ENCODE data around the gene NALCN. TPM values are rescaled to one million over a fixed set of nuclear protein-coding genes. Genes with fewer than 3 reads are reported as not detected.

The NALCN gene
- total RNA-seq, 1 donor from 2014 or later: 7.9 TPM

DNA sequence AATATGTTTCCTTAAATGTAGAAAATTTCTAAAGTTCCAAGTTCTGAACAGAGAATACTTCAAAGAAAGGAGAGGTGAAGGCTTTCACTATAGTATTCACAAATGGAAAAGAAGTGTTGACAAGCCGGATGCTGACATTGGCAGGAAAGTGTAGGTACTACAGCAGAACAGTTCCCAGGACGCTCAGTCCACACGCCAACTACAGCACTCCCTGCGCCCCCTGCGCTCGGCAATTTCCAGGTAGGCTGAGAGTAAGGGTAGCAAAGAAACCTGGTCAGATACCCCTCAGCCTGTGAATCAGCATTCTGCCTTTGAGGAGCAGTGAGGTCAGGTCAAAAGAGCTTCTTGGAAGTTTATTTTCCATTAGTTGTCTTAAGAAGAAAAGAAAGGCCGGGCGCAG is 115.3 kb downstream of the NALCN start:
- intact Hi-C loops (cut with micrococcal nuclease): no loop called here
- DNase-seq (no peak), ATAC-seq (no peak)

GRCh38 chr13:101300531-101300930 is 115.8 kb downstream of the NALCN start:
- ATAC-seq (no peak), DNase-seq (no peak)
- intact Hi-C loops (cut with micrococcal nuclease): no loop called here

DNA sequence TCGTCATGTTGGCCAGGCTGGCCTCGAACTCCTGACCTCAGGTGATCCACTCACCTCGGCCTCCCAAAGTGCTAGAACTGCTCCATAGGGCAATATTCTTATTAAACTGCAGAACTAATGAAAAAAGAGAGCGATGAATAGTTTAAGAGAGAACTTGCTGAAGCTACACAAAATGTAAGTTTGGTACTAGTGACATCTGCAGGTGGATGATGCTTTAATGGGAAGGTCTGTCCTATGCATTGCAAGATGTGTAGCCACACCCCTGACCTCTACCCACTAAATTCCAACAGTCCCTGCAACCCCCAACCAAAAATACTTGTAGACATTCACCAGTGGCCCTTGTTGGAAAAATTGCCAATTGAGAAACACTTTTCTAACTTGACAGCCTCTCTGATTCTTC is 117.8 kb downstream of the NALCN start:
- DNase-seq (no peak), ATAC-seq (no peak)
- intact Hi-C loops (cut with micrococcal nuclease): no loop called here

- ATAC-seq (no peak), DNase-seq (no peak)
- intact Hi-C loops (cut with micrococcal nuclease): no loop called here
These were observed 118.5 kb downstream of the NALCN start for GRCh38 chr13:101297794-101298193.

- ATAC-seq (no peak), DNase-seq (no peak)
- intact Hi-C loops (cut with micrococcal nuclease): no loop called here
These were observed 123.6 kb downstream of the NALCN start for GRCh38 chr13:101292711-101293110.

- intact Hi-C loops (cut with micrococcal nuclease): no loop called here
- no peak for DNase-seq
- ATAC-seq: no peak
These were observed 124.4 kb downstream of the NALCN start for GRCh38 chr13:101291646-101292515.

DNA sequence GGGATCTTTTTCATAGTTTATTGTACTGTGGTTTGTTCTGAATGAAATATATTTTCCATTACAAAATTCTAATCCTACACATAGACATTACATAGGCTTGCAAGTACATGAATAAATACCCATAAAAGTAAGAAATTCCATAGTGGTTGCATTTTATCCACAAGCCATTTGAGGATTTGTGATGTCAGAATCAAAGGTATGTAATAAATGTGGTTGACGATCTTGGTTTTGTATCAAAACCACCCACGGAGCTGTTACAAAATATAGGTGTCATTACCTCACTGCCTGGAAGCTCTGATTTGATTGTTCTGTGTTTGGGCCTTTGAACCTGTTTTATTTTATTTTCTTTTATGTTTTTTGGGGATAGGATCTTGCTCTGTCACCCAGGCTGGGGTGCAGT is 125.1 kb downstream of the NALCN start:
- intact Hi-C loops (cut with micrococcal nuclease): no loop called here
- ATAC-seq (no peak), DNase-seq (no peak)

DNA sequence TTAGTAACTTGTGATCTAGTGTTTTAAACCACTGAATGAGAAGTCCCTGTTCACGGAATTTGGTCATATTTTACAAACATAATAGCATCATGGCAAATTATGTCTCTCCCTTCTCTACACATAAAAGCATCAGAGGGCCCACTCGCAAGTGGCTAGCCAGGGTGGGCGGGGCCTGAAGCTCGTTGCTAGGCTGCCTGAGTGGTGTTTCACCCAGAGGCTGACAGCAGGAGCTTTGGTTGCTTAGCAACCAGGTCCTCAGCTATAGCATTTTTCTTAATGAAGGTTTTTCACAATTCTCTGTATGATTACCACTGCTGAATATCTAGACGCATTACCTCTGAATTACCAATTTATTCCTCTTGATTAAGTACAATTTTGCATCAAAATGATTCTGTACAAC is 126.5 kb downstream of the NALCN start:
- intact Hi-C loops (cut with micrococcal nuclease): no loop called here
- DNase-seq: peak; percentile 30
- ATAC-seq: no peak

GRCh38 chr13:101283782-101284181 is 132.5 kb downstream of the NALCN start:
- DNase-seq (no peak), ATAC-seq (no peak)
- intact Hi-C loops (cut with micrococcal nuclease): no loop called here

- intact Hi-C loops (cut with micrococcal nuclease): no loop called here
- no peak for DNase-seq
- ATAC-seq: no peak
These were observed 143.4 kb downstream of the NALCN start for GRCh38 chr13:101272886-101273285.

DNA sequence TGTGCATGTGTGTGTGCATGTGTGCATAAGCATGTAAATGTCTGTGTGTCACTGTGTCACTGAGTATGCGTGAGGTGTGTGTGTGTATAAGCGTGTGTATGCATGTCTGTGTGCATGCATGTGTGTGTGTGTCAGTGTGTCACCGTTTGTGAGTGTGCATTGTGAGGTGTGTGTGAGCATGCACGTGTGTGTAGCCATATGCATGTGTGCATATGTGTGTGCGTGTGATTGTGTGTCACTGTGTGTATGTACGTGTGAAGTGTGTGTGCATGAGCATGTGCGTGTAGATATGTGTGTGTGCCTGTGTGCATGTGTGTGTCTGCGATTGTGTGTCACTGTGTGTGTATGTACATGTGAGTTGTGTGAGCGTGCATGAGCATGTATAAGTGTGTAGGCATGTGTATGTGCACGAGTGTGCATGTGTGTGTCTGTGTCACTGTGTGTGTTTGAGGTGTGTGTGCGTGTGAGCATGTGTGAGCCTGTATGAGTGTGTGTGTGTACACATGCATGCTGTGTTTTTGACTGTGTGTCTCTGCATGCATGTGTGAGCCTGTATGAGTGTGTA is 144.5 kb downstream of the NALCN start:
- no peak for ATAC-seq
- intact Hi-C loops (cut with micrococcal nuclease): no loop called here

GRCh38 chr13:101267656-101268055 is 148.7 kb downstream of the NALCN start:
- ATAC-seq (no peak), DNase-seq (no peak)
- intact Hi-C loops (cut with micrococcal nuclease): no loop called here

More for the DNA sequence above, 144.5 kb downstream of the NALCN start:
- DNase-seq: no peak

DNA sequence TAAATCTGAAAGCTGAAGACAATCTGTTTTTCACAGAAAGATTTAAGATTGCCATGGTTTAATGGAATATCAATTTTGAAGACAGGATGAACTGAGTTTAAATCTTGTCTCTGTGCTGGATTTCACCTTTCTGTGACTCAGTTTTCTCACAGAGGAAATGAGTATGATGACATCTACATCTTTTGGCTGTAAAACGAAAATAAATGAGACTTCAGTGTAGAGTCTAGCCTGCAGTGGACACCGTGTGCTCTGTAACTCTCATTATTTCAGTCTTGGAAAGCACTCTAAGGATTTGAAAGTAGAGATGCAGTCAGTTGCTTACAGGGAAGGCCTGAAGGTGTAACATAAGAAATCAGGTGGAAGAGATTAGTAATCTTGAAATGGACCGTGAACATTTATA is 150.4 kb downstream of the NALCN start:
- intact Hi-C loops (cut with micrococcal nuclease): no loop called here
- ATAC-seq (no peak), DNase-seq (no peak)

- DNase-seq (no peak), ATAC-seq (no peak)
- intact Hi-C loops (cut with micrococcal nuclease): no loop called here
These were observed 151.4 kb downstream of the NALCN start for GRCh38 chr13:101264931-101265330.

DNA sequence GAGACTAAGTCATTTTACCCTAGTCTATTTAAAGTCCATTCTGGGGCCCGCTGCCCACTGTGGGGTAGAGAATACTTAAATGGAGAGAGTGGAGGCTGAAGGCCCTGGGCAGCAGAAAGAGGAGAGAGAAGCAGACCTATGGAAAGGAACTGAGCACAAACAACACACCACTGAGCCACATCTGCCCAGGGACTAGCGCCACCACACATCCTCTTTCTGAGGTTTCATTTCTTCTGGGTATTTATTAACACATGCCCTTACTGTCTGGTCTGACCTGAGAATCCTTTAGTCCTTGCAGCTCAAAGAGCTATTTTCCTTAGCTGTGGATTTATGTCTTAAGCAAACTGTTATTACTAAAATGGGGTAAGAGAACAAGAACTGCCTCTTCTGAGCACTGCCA is 154.0 kb downstream of the NALCN start:
- ATAC-seq: no peak
- intact Hi-C loops (cut with micrococcal nuclease): no loop called here
- no peak for DNase-seq

DNA sequence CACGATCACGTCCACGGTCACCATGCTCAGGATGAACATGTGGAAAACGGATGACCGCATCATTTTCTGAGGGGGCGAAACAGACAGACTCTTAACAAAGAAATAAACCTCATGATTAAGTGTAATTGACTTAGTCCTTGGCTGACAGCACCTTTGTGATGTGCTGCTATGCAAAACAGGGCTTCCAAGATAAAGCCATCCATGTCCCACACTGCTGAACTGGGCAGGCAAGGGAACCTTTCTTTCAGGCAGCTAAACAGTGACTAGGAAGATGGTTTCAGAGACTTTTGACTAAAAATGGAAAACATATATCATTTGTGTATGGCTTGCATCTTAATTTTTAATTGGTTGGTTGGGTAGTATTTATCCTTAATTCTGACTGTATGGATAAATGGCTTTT is 157.8 kb downstream of the NALCN start:
- ATAC-seq (no peak), DNase-seq (no peak)
- intact Hi-C loops (cut with micrococcal nuclease): no loop called here

DNA sequence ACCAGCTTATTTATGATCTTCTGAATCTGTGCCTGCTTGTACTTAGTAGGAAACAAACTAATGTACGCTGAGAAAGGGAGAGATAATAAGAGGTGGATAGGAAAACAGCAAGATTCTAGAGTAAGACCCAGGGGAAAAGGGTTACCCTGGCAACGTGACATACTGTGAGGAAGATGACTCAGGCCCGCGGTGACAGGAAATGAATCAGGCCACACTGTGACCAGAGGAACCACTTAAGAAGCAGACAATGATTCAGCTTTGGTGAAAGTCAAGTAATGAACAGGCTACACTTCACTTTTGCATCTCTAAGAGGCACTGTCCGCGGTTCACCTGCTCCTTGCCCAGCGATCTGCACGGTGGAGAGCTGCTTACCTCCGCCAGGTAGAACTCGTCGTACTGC is 158.2 kb downstream of the NALCN start:
- intact Hi-C loops (cut with micrococcal nuclease): no loop called here
- DNase-seq: no peak
- ATAC-seq: no peak

DNA sequence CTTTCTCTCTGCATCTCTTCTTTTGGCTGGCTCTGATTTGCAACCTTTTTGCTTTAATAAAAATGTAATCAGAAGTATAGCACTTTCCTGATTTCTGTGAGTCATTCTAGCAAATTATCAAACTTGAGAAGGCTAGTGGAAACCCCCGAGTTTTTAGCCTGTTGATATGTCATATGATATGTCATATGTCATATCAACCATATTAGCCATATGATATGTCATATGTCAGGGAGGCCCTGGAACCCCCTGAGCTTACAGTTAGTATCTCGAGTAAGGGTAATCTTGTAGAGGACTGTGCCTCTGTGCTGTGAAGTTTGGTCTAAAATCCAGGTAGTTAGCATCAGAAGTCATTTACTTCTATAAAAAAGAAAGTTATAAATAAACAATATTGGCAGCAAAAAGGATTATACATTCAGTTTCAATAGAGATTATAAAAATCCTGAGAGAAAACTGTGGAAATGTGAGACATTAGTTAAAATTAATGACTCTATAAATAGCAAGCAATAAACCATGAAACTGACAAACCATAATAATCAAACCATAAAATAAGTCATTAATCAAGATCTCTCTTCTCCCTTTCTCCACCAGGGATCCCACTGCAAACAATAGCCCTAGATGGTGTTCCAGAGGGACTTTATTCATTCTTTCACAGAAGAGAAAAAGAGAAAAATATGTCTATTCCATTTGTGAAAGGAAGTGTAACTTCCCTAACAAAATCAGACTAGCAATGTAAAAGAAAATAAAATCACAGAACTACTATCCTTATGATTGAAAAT is 167.4 kb downstream of the NALCN start:
- intact Hi-C loops (cut with micrococcal nuclease): no loop called here
- no peak for ATAC-seq

DNA sequence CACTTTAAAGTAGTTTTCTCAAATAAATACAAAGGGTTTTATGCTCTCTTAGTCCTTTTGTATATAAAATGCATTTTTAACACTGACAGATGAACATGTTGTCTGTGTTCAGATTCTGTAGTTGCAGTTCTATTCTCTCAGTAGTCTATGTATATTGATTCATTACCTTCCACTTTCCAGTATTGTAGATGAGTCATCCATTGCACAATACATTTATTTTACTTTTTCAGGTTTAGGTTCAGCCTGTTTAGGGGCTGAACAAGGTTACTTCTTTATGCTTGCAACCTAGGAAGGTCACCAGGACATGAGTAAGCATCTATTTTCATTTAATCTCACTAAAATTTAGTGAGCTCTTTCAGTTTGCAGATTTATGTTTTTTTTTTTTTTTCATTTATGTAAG is 173.6 kb downstream of the NALCN start:
- ATAC-seq (no peak), DNase-seq (no peak)
- intact Hi-C loops (cut with micrococcal nuclease): no loop called here

More for the DNA sequence above, 167.4 kb downstream of the NALCN start:
- no peak for DNase-seq

- ATAC-seq (no peak), DNase-seq (no peak)
- intact Hi-C loops (cut with micrococcal nuclease): no loop called here
These were observed 177.8 kb downstream of the NALCN start for GRCh38 chr13:101238555-101238954.

Data from left ventricle myocardium superior (tissue), 1 donor.